Right lobe of liver (tissue), 4 donors: ENCODE results near the gene RASAL2.

Source experiments
- CTCF ChIP-seq, 4 donors: fragments of 200-600 bp in 3 of 4; fragments of 450-650 bp in 1 of 4; IDR thresholded peaks; one replicate each; pipeline versions ENCODE4 v1.5.1 to v1.8.0; 2016 to 2022; ENCODE audit warnings: antibody characterized with exemption in 4 of 4, mild to moderate bottlenecking in 2 of 4
- POLR2A ChIP-seq: fragments of 450-650 bp; IDR thresholded peaks from one replicate; pipeline ENCODE4 v1.6.1; 2017; ENCODE audit warnings: antibody characterized with exemption, mild to moderate bottlenecking
- donor health status: DM: no; HTN: no; CAD: no.
- donor health status: DM: no; HTN: no; CAD: no.
- donor health status: DM: no; HTN: yes; CAD: no.

- no peak for TF ChIP-seq CTCF (IDR thresholded peaks at IDR 0.05)
- no peak for TF ChIP-seq POLR2A
Observed at GRCh38 chr1:178502330-178502714, 408.4 kb downstream of the RASAL2 start.
